CD4-positive, alpha-beta T cell (primary cell): ENCODE measurements around the gene ZNF782. TPM values are rescaled to one million over a fixed set of nuclear protein-coding genes. Genes with fewer than 3 reads are reported as not detected.
"Not testable (repeated sequence)": the region's sequence is repeated elsewhere in the genome, so short reads cannot be mapped to it uniquely, and the experiment has no call there.

Experiments used
- ATAC-seq: fragments of 200-7000 bp; cut with Tn5 transposase; one replicate; pipeline ENCODE4 v1.10.0; 2022; ENCODE audit warnings: mild to moderate bottlenecking; ENCODE audit not compliant: poor library complexity
- CTCF ChIA-PET: fragments of 350-600 bp; sonication (Branson Sonifier 250); formaldehyde crosslinking; loops from one replicate; lab custom pipeline; 2021; ENCODE audit warnings: antibody characterized with exemption, inconsistent platforms; lab: Charles Lee
- POLR2A ChIA-PET: fragments of 350-600 bp; sonication (Branson Sonifier 250); formaldehyde crosslinking; loops from one replicate; lab custom pipeline; 2021; ENCODE audit warnings: antibody characterized with exemption, inconsistent platforms; lab: Charles Lee
- DNase-seq, 14 experiments: peaks; one replicate each; pipeline ENCODE4 v3.0.0-alpha.2; 2013 to 2020; ENCODE audit warnings: mixed read lengths in 2 of 14
- H3K27ac ChIP-seq, 2 donors: one replicate each; pipeline versions ENCODE4 v1.5.1 to v1.7.0; 2013; ENCODE audit warnings: low read length in 2 of 2, low read depth in 1 of 2, mild to moderate bottlenecking in 1 of 2
- H3K27me3 ChIP-seq, 2 experiments: 1 replicate in 1 of 2; 2 replicates in 1 of 2; pipeline versions ENCODE4 v1.6.1 to v1.7.0; 2013; ENCODE audit warnings: low read length in 2 of 2, control low read depth in 1 of 2, mild to moderate bottlenecking in 1 of 2, moderate library complexity in 1 of 2; ENCODE audit not compliant: insufficient read depth in 2 of 2, control insufficient read depth in 1 of 2
- H3K36me3 ChIP-seq: one replicate; pipeline ENCODE4 v1.6.1; 2013; ENCODE audit warnings: low read length, control low read depth; ENCODE audit not compliant: insufficient read depth
- H3K4me1 ChIP-seq: one replicate; pipeline ENCODE4 v1.6.1; 2013; ENCODE audit warnings: low read length, control low read depth; ENCODE audit not compliant: insufficient read depth
- H3K4me3 ChIP-seq: one replicate; pipeline ENCODE4 v1.5.1; 2013; ENCODE audit warnings: mild to moderate bottlenecking, low read length, moderate library complexity
- H3K9me3 ChIP-seq, 2 experiments: 1 replicate in 1 of 2; 2 replicates in 1 of 2; pipeline versions ENCODE4 v1.6.1 to v1.7.0; 2013; ENCODE audit warnings: low read length in 2 of 2, mild to moderate bottlenecking in 2 of 2, control low read depth in 1 of 2, moderate library complexity in 1 of 2; ENCODE audit not compliant: control insufficient read depth in 1 of 2, insufficient read depth in 1 of 2
- H3K27ac Mint-ChIP-seq: one replicate; pipeline ENCODE4 v1.8.0; 2020; ENCODE audit warnings: mixed read lengths
- H3K27me3 Mint-ChIP-seq: one replicate; pipeline ENCODE4 v1.8.0; 2021; ENCODE audit warnings: mixed read lengths
- H3K36me3 Mint-ChIP-seq: one replicate; pipeline ENCODE4 v1.8.0; 2021; ENCODE audit warnings: low read depth, mixed read lengths
- H3K4me1 Mint-ChIP-seq: one replicate; pipeline ENCODE4 v1.8.0; 2021; ENCODE audit warnings: low read depth, mixed read lengths
- H3K4me3 Mint-ChIP-seq: one replicate; pipeline ENCODE4 v1.8.0; 2020; ENCODE audit warnings: mild to moderate bottlenecking, mixed read lengths
- H3K9me3 Mint-ChIP-seq: one replicate; pipeline ENCODE4 v1.8.0; 2020; ENCODE audit warnings: mixed read lengths
- CTCF ChIP-seq: fragments of 200-600 bp; IDR thresholded peaks from one replicate; pipeline ENCODE4 v1.8.0; 2022; ENCODE audit warnings: antibody characterized with exemption, mild to moderate bottlenecking
- intact Hi-C, 2 experiments: fragments of 100-400 bp; cut with DNase I in 1 of 2; cut with micrococcal nuclease in 1 of 2; formaldehyde crosslinking; loops; one replicate each; pipeline versions ENCODE4 v1.15.1 to v1.9.0; 2023 to 2025; cut with DNase I, micrococcal nuclease
- total RNA-seq, 174 experiments: library from RNA in 2 of 174; stranded (reverse) in 2 of 174; gene quantifications; one replicate each; pipeline ENCODE4 v1.2.3 and lab custom pipeline; 2021 to 2026

Gene ZNF782
- total RNA-seq, 2 experiments from 2014 or later, result 4.3 to 4.9 TPM

- Mint-ChIP-seq H3K4me1 (no peaks in the 10 kb centered on the region), H3K27me3 (peaks cover 13% of the 10 kb centered on the region), H3K27ac (no peak overlapping the region), H3K36me3 (no peaks in the 10 kb centered on the region), H3K4me3 (no peak overlapping the region), H3K9me3 (peaks cover 2% of the 10 kb centered on the region)
- no peak for DNase-seq
- peaks cover 0 to 4% of the 10 kb centered on the region in 2 experiments for H3K27me3 ChIP-seq
- no peak for TF ChIP-seq CTCF
- CTCF ChIA-PET, result interaction anchor here (2.0 kb wide), 1 partner anchor 12 kb away, joined by 6 read pairs; no protein-coding TSS in a partner anchor
- no peaks in the 10 kb centered on the region for H3K4me1 ChIP-seq
- no peak overlapping the region for H3K4me3 ChIP-seq
- H3K27ac ChIP-seq, result no peak overlapping the region
- no peaks in the 10 kb centered on the region for H3K9me3 ChIP-seq
- POLR2A ChIA-PET, result no interaction called here
- intact Hi-C loops, result no loop called here
- no peaks in the 10 kb centered on the region for H3K36me3 ChIP-seq
- no peak for ATAC-seq
These were observed 14.4 kb upstream of the ZNF782 start for GRCh38 chr9:96868709-96869108.

GRCh38 chr9:96867079-96867804 lies 12.9 kb upstream of the ZNF782 start:
- no peak overlapping the region for H3K4me3 ChIP-seq
- TF ChIP-seq CTCF, result no peak
- DNase-seq, result no peak
- H3K27me3 ChIP-seq, result no peaks in the 10 kb centered on the region
- Mint-ChIP-seq H3K27ac (no peak overlapping the region), H3K4me3 (no peak overlapping the region), H3K9me3 (peaks cover 2% of the 10 kb centered on the region), H3K27me3 (no peaks in the 10 kb centered on the region), H3K36me3 (no peaks in the 10 kb centered on the region), H3K4me1 (no peaks in the 10 kb centered on the region)
- ChIA-PET POLR2A (no interaction called here), CTCF (no interaction called here)
- no peak overlapping the region for H3K27ac ChIP-seq
- no peaks in the 10 kb centered on the region for H3K9me3 ChIP-seq
- H3K36me3 ChIP-seq, result no peaks in the 10 kb centered on the region
- ATAC-seq, result no peak
- no peaks in the 10 kb centered on the region for H3K4me1 ChIP-seq
- intact Hi-C loops, result no loop called here

GRCh38 chr9:96865240-96865639 lies 10.9 kb upstream of the ZNF782 start:
- H3K9me3 Mint-ChIP-seq, result not testable (repeated sequence)

More at GRCh38 chr9:96865240-96865639, 10.9 kb upstream of the ZNF782 start:
- CTCF ChIA-PET, H3K27me3 Mint-ChIP-seq, H3K4me3 ChIP-seq, H3K4me1 Mint-ChIP-seq, H3K36me3 ChIP-seq, H3K27ac ChIP-seq, DNase-seq, H3K4me3 Mint-ChIP-seq, intact Hi-C loops, H3K27me3 ChIP-seq, ATAC-seq, H3K9me3 ChIP-seq, H3K27ac Mint-ChIP-seq, H3K36me3 Mint-ChIP-seq, H3K4me1 ChIP-seq: not testable (repeated sequence)
- POLR2A ChIA-PET, result interaction anchor here (0.7 kb wide), 1 partner anchor 11 kb away, joined by 3 read pairs; the partner anchor contains the start of gene ZNF782
